ENCODE data around the gene LRPPRC.

DNA sequence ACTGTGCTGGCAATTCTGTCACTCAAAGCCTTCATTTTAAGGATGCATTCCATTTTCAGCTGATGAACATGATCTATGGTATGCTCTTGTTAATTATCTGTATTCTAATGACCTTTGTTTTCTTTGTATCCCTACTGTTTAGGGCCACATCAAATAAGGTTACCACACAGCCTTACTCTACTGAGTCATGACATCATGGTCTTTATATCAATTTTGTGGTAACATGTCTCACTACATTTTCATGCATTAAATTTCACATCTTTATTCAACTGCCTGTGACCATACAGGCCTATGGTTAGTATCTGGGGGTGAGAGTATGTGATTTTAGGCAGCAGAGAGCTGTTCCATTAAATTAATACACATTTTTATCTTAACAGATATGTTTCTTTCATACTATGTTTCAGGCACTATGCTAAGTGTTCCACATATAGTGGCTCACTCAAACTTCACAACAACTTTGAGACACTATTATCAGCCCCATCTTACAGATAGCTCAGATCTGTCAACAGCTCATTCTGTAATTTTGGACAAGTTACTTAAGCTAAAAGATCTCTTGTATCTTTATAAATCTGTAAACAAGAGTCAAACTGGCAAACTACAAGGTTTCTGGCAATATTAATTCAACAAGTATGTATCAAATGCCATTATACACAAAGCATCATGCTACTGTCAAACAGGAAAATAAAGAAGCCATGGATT is 18.0 kb downstream of the LRPPRC start:
- TF ChIP-seq ZNF416 (CRISPR knock-in tag; IDR thresholded peaks at IDR 0.05): no peak
- TF ChIP-seq, protein P1, sequence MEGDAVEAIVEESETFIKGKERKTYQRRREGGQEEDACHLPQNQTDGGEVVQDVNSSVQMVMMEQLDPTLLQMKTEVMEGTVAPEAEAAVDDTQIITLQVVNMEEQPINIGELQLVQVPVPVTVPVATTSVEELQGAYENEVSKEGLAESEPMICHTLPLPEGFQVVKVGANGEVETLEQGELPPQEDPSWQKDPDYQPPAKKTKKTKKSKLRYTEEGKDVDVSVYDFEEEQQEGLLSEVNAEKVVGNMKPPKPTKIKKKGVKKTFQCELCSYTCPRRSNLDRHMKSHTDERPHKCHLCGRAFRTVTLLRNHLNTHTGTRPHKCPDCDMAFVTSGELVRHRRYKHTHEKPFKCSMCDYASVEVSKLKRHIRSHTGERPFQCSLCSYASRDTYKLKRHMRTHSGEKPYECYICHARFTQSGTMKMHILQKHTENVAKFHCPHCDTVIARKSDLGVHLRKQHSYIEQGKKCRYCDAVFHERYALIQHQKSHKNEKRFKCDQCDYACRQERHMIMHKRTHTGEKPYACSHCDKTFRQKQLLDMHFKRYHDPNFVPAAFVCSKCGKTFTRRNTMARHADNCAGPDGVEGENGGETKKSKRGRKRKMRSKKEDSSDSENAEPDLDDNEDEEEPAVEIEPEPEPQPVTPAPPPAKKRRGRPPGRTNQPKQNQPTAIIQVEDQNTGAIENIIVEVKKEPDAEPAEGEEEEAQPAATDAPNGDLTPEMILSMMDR (IDR thresholded peaks at IDR 0.05): no peak
- no peak for TF ChIP-seq ESRRA (CRISPR knock-in tag; IDR thresholded peaks at IDR 0.05; ENCODE audit: borderline replicate concordance)
- TF ChIP-seq, protein P2, sequence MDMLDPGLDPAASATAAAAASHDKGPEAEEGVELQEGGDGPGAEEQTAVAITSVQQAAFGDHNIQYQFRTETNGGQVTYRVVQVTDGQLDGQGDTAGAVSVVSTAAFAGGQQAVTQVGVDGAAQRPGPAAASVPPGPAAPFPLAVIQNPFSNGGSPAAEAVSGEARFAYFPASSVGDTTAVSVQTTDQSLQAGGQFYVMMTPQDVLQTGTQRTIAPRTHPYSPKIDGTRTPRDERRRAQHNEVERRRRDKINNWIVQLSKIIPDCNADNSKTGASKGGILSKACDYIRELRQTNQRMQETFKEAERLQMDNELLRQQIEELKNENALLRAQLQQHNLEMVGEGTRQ (CRISPR knock-in tag; IDR thresholded peaks at IDR 0.05): no peak
- TF ChIP-seq, protein P3, sequence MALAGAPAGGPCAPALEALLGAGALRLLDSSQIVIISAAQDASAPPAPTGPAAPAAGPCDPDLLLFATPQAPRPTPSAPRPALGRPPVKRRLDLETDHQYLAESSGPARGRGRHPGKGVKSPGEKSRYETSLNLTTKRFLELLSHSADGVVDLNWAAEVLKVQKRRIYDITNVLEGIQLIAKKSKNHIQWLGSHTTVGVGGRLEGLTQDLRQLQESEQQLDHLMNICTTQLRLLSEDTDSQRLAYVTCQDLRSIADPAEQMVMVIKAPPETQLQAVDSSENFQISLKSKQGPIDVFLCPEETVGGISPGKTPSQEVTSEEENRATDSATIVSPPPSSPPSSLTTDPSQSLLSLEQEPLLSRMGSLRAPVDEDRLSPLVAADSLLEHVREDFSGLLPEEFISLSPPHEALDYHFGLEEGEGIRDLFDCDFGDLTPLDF (CRISPR knock-in tag; IDR thresholded peaks at IDR 0.05): no peak
- TF ChIP-seq, protein P4, sequence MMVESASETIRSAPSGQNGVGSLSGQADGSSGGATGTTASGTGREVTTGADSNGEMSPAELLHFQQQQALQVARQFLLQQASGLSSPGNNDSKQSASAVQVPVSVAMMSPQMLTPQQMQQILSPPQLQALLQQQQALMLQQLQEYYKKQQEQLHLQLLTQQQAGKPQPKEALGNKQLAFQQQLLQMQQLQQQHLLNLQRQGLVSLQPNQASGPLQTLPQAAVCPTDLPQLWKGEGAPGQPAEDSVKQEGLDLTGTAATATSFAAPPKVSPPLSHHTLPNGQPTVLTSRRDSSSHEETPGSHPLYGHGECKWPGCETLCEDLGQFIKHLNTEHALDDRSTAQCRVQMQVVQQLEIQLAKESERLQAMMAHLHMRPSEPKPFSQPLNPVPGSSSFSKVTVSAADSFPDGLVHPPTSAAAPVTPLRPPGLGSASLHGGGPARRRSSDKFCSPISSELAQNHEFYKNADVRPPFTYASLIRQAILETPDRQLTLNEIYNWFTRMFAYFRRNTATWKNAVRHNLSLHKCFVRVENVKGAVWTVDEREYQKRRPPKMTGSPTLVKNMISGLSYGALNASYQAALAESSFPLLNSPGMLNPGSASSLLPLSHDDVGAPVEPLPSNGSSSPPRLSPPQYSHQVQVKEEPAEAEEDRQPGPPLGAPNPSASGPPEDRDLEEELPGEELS (CRISPR knock-in tag; IDR thresholded peaks at IDR 0.05): no peak
- TF ChIP-seq, protein P5, sequence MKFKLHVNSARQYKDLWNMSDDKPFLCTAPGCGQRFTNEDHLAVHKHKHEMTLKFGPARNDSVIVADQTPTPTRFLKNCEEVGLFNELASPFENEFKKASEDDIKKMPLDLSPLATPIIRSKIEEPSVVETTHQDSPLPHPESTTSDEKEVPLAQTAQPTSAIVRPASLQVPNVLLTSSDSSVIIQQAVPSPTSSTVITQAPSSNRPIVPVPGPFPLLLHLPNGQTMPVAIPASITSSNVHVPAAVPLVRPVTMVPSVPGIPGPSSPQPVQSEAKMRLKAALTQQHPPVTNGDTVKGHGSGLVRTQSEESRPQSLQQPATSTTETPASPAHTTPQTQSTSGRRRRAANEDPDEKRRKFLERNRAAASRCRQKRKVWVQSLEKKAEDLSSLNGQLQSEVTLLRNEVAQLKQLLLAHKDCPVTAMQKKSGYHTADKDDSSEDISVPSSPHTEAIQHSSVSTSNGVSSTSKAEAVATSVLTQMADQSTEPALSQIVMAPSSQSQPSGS (CRISPR knock-in tag; IDR thresholded peaks at IDR 0.05; ENCODE audit: borderline replicate concordance, low read depth): no peak
